Activated naive CD8-positive, alpha-beta T cell treated with anti-CD3 and anti-CD28 coated beads for 36 hours (primary cell): ENCODE results near the gene OR2G3. TPM values are rescaled to one million over a fixed set of nuclear protein-coding genes. Genes with fewer than 3 reads are reported as not detected.

ENCODE experiments used
- DNase-seq: peaks from one replicate; pipeline ENCODE4 v3.0.0; 2021
- H3K27ac Mint-ChIP-seq: one replicate; pipeline ENCODE4 v1.8.0; 2022; ENCODE audit warnings: mild to moderate bottlenecking, moderate library complexity, mixed read lengths
- H3K27me3 Mint-ChIP-seq: one replicate; pipeline ENCODE4 v1.8.0; 2022; ENCODE audit warnings: mild to moderate bottlenecking, mixed read lengths
- H3K36me3 Mint-ChIP-seq: one replicate; pipeline ENCODE4 v1.8.0; 2021; ENCODE audit warnings: mild to moderate bottlenecking, mixed read lengths
- H3K4me1 Mint-ChIP-seq: one replicate; pipeline ENCODE4 v1.8.0; 2021; ENCODE audit warnings: mixed read lengths
- H3K4me3 Mint-ChIP-seq: one replicate; pipeline ENCODE4 v1.8.0; 2022; ENCODE audit warnings: mild to moderate bottlenecking, moderate library complexity, mixed read lengths
- H3K9me3 Mint-ChIP-seq: one replicate; pipeline ENCODE4 v1.8.0; 2022; ENCODE audit warnings: mixed read lengths
- total RNA-seq, 2 experiments: library from RNA; stranded (reverse); gene quantifications; one replicate each; pipeline ENCODE4 v1.2.3, GENCODE V29; 2021

The OR2G3 gene
- total RNA-seq, 2 experiments from 2014 or later = not detected

- H3K27me3 Mint-ChIP-seq = peaks cover 36% of the 10 kb centered on the region
- H3K4me3 Mint-ChIP-seq = no peak overlapping the region
- H3K9me3 Mint-ChIP-seq = peaks cover 3% of the 10 kb centered on the region
- no peak for DNase-seq
- no peaks in the 10 kb centered on the region for H3K4me1 Mint-ChIP-seq
- no peaks in the 10 kb centered on the region for H3K36me3 Mint-ChIP-seq
- H3K27ac Mint-ChIP-seq = no peak overlapping the region
These were observed 37.4 kb downstream of the OR2G3 start for GRCh38 chr1:247642742-247643141.

- H3K9me3 Mint-ChIP-seq = no peaks in the 10 kb centered on the region
- DNase-seq = no peak
- peaks cover 11% of the 10 kb centered on the region for H3K27me3 Mint-ChIP-seq
These were observed 41.5 kb downstream of the OR2G3 start for GRCh38 chr1:247646867-247647266.

GRCh38 chr1:247647864-247648263 lies 42.5 kb downstream of the OR2G3 start:
- Mint-ChIP-seq H3K9me3 (no peaks in the 10 kb centered on the region), H3K27me3 (peaks cover 7% of the 10 kb centered on the region), H3K27ac (no peak overlapping the region), H3K4me3 (no peak overlapping the region), H3K36me3 (no peaks in the 10 kb centered on the region), H3K4me1 (no peaks in the 10 kb centered on the region)
- no peak for DNase-seq

More at GRCh38 chr1:247646867-247647266, 41.5 kb downstream of the OR2G3 start:
- H3K27ac Mint-ChIP-seq = no peak overlapping the region
- no peaks in the 10 kb centered on the region for H3K4me1 Mint-ChIP-seq
- no peak overlapping the region for H3K4me3 Mint-ChIP-seq
- no peaks in the 10 kb centered on the region for H3K36me3 Mint-ChIP-seq

GRCh38 chr1:247653040-247653439 lies 47.7 kb downstream of the OR2G3 start:
- DNase-seq = no peak
- Mint-ChIP-seq H3K27me3 (peaks cover 4% of the 10 kb centered on the region), H3K4me3 (no peak overlapping the region), H3K9me3 (no peaks in the 10 kb centered on the region), H3K27ac (no peak overlapping the region), H3K36me3 (no peaks in the 10 kb centered on the region), H3K4me1 (no peaks in the 10 kb centered on the region)

Other genes starting within 250 kb of the OR2G3 start
- 1 to 10 TPM; 8.5 to 9.1 TPM for gene NLRP3, start 189.4 kb upstream of the OR2G3 start, total RNA-seq
- not detected for gene OR2B11, start 147.5 kb upstream of the OR2G3 start, total RNA-seq
- gene OR2C3, start 69.1 kb upstream of the OR2G3 start, total RNA-seq = under 1 TPM in 1 of 2 experiments, not detected in 1; 0.04 TPM
- 1 to 10 TPM; 3.1 to 3.5 TPM for gene GCSAML, start 56.5 kb upstream of the OR2G3 start, total RNA-seq
- not detected for gene OR2G2, start 17.2 kb upstream of the OR2G3 start, total RNA-seq
- gene OR13G1, start 74.2 kb downstream of the OR2G3 start, total RNA-seq = not detected
- gene OR6F1, start 111.1 kb downstream of the OR2G3 start, total RNA-seq = not detected
- gene OR14K1, start 133.0 kb downstream of the OR2G3 start, total RNA-seq = not detected
- gene OR14A2, start 142.6 kb downstream of the OR2G3 start, total RNA-seq = not detected
- gene OR1C1, start 155.0 kb downstream of the OR2G3 start, total RNA-seq = not detected
- not detected for gene OR14A16, start 218.5 kb downstream of the OR2G3 start, total RNA-seq
- not detected for gene OR11L1, start 236.3 kb downstream of the OR2G3 start, total RNA-seq